GM19099 (cell line): Measurements from ENCODE around the gene B4GALNT4.

Experiments
- POLR2A ChIP-seq: IDR thresholded peaks from 3 replicates; pipeline ENCODE4 v1.6.1; 2011; ENCODE audit warnings: low read depth; ENCODE audit not compliant: insufficient read length; ENCODE audit errors: extremely low read depth

Gene B4GALNT4

DNA sequence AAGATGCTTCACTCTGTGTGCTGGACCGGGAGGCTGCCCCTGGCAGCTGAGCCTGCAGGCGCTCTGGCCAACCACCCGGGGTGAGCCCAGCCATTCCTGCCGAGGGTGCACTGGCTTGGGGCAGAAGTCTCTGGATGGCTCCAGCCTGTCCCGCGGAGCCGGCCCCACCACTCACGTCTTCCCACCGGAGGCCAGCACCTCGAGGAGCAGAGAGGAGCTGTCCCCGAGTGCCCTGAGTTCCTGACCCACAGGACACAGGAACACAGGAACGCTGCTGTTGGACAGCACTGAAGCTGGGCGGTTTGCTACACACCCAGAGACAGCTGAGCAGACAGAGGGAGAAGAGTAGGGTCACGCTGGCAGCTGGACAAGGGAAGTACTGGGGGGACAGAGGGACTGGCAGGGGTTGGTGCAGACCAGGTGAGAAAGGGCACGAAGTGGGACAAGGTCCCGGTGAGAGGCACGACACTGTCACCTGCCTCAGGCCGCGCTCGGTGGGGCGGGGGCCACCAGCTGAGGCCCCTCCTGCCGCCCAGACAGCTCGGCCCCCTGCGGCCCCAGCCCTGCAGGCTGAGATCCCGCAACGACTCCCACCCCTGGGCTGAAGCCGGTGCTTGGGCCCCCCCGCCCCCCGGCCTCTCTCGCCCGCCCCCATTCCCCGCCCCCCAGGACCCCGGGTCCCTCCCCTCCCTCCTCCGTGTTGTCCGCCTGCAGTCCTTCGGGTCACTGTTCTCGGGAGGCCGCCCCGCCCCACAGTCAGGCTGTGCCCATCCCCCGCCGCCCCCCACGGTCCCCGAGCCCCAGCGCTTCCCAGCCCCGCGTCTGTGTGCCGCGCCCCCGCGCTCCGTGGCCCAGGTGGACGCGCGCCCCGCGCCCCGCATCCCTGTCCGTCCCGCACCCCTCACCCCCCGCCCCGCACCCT is 624 bp upstream of the B4GALNT4 start:
- TF ChIP-seq POLR2A: no peak

DNA sequence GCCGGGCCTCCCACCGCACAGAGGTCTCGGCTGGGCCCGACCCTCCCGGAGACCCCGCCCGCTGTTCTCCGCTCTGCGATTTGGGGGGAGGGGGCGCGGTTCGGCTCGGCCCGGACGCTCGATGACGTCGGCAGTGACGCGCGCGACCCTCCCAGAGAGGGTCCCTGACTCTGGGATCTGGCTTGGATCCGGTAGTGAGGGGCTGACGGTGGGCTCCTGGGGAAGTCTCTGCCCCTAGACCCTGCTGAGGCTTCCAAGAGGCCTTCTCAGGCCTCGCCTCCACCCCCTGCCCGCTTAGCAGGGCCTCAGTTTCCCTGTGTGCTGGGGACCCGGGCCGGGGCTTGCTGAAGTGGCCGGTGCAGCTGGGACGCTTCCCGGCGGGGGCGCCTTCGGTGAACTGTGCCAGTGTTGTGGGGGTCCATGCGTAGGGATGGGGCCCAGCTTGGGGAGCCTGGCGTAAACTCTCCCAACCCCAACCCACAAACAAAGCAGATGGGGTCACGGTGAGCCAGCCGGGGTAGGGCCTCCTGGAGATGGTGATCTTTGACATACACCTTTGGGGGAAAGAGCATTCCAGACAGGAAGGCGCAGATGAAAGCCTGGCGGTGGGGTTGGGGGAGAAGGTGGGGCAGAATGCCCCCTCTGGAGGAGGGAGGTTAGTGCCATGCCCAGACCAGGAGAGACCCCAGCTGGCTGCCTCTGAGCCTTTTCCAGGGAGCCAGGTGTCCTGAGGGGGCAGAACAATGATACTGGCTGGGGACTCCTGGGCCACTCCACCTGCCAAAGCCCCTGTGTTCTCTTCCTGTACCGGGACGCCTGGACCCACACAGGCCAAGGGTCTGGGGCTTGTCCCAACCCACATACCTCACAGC is 1.0 kb downstream of the B4GALNT4 start:
- no peak for TF ChIP-seq POLR2A

DNA sequence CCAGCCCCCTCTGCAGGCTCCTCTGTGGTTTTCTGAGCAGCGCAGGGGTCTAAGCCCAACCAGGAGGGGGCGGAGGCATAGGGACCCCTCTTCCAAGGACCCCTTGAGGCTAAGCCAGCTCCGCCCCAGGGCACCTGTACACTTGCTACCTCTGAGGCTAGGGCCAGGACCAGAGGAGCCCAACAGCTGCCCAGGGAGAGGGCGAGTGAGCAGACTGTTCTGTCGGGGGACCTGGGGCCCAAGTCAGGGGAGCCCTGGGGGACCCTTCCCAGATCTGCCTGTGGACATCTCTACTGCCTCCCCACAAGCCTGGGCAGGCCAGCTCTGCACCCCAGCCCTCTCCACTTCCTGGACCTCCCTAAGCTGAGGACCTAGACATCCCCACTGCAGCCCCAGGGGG is 1.8 kb downstream of the B4GALNT4 start:
- no peak for TF ChIP-seq POLR2A

DNA sequence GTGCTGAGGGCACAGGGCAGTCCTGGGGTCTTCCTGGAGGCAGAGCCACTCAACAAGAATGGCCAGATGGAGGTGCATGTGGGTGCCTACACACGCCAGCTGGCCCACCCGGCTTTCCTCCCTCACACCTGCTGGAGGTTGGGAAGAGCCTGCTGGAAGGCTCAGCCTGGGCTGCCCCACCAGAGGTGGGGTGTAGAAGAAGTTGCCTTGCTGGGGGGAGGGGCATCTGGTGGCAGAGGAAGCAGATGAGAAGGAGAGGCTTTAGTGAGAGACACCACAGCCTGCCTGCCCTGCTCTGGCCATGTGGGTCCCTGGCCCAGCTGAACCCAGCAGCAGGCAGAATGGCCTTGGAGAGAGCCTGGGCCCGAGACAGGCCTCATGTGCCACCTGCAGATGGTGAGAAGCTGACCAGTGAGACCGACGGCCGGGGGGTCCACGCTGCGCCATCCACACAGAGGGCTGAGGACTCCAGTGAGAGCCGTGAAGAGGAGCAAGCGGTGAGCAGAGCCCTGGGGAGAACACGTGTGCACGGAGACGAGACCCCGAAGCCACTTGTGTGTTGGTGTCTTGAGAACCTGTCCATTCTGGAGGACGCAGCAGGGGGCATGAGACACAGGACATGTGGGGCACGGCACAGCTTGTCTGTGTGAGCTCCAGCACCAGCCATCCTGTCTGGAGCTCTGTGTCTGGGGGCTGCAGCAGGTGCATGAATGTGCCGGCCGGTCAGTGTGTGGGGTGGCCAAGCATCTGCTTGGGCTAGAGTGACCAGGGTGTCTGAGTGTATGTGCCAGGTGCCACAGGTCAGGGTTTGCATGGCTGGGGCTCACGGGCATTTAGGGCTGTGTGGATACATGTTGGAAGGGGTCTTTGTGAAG is 2.7 kb downstream of the B4GALNT4 start:
- no peak for TF ChIP-seq POLR2A

DNA sequence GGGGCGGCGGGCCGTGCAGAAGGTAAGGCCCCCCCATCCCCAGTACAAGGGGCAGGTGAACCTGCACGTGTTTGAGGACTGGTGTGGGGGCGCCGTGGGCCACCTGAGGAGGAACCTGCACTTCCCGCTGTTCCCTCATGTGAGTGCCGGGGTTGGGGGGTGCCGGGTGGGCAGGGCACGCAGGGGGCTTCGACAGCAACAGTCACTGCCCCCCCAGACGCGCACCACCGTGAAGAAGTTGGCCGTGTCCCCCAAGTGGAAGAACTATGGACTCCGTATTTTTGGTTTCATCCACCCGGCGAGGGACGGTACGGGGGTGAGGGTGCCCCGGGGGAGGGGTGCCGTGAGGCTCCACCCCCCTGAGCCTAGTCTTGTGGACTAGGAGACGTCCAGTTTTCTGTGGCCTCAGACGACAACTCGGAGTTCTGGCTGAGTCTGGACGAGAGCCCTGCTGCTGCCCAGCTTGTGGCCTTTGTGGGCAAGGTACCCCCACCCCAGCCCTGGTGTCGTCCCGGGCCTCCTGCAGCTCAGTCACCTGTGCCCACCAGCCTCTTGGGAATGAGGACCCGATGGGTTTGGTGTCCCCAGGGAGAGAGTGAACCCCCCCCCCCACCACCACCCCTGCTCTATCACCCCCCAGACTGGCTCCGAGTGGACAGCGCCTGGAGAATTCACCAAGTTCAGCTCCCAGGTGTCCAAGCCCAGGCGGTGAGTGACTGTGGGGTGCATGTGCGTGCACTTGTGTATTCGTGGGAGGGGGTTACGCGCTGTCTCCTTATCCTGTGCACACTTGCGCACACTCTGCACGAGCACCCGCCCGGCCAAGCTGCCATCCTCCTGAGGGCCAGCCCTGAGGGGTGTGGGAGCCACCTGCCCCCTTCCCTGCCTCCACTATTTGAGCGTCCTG is 3.8 kb downstream of the B4GALNT4 start:
- TF ChIP-seq POLR2A: no peak

DNA sequence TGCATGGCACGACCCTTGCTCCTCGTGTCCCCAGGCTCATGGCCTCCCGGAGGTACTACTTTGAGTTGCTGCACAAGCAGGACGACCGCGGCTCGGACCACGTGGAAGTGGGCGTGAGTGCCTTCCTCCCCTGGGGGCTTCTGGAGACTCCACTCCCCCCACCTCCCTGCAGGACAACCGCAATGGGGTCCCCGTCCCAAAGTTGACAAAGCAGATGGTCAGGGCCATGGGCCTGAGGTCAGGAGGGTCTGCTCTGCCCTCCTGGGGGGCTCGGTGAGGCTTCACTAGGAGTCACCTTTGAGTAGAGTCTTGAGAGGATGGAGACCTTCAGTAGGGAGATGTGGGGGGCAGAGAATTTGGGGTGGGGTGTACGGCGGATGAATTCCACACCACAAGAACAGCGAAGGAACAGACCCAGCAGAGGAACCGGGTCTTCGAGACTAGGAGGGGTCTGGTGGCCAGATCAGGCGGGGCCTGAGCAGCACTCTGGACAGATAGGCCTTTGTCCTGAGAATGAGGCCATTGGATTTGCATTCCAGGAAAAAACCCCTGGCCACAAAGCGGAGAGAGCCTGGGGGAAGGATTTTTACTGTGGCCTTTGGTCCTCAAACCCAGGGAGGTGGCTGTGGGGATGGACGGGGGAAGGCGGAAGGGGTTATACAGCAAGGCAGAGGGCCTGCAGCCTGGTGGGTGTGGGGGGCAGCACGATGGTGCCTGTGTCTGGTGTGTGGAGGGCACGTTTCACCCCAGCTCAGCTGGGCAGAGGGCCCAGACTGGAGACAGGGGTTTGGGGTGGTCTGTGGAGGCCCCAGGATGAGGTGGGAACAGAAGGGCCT is 4.6 kb downstream of the B4GALNT4 start:
- TF ChIP-seq POLR2A: no peak

DNA sequence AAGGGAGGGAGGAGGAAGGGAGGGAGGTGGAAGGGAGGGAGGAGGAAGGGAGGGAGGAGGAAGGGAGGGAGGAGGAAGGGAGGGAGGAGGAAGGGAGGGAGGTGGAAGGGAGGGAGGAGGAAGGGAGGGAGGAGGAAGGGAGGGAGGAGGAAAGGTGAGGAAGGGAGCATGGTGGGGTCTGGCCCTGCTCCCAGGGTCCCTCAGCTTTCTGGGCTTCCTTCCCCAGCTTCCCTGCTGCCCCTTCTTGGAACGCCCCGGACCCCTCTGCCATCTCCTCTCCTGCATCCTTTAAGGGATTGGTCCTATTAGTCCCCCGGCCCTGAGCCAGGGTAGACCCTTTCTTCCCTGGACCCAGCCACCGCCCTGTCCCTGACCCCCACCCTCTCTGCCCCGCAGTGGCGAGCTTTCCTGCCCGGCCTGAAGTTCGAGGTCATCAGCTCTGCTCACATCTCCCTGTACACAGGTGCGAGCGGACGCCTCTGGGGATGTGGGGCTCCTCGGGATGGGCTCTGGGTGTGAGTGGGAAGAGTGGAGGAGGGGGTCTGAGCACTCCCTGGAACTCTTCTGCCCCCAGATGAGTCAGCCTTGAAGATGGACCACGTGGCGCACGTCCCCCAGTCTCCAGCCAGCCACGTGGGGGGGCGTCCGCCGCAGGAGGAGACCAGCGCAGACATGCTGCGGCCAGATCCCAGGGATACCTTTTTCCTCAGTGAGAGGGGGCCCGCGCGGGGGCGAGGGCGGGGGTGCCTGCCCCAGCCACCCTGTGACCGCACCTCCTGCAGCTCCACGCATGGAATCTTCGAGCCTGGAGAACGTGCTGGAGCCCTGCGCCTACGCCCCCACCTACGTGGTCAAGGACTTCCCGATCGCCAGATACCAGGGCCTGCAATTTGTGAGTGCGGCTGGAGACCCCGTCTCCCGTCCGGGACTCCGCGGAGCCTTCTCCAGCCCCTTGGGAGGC is 6.0 kb downstream of the B4GALNT4 start:
- TF ChIP-seq POLR2A: no peak

DNA sequence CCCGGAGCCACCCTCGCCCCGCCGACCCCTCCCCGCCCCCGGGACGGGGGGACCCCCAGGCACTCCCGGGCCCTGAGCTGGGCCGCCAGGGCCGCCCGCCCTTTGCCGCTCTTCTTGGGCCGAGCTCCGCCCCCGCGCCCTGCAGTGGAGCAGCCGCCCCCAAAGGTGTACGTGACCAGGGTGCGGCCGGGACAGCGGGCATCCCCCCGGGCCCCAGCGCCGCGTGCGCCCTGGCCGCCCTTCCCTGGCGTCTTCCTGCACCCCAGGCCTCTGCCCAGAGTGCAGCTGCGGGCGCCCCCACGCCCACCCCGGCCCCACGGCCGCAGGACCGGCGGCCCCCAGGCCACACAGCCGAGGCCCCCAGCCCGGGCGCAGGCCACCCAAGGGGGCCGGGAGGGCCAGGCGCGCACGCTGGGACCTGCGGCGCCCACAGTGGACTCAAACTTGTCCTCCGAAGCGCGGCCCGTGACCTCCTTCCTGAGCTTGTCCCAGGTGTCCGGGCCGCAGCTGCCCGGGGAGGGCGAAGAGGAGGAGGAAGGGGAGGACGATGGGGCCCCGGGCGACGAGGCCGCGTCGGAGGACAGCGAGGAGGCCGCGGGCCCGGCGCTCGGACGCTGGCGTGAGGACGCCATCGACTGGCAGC is 7.4 kb downstream of the B4GALNT4 start:
- no peak for TF ChIP-seq POLR2A

DNA sequence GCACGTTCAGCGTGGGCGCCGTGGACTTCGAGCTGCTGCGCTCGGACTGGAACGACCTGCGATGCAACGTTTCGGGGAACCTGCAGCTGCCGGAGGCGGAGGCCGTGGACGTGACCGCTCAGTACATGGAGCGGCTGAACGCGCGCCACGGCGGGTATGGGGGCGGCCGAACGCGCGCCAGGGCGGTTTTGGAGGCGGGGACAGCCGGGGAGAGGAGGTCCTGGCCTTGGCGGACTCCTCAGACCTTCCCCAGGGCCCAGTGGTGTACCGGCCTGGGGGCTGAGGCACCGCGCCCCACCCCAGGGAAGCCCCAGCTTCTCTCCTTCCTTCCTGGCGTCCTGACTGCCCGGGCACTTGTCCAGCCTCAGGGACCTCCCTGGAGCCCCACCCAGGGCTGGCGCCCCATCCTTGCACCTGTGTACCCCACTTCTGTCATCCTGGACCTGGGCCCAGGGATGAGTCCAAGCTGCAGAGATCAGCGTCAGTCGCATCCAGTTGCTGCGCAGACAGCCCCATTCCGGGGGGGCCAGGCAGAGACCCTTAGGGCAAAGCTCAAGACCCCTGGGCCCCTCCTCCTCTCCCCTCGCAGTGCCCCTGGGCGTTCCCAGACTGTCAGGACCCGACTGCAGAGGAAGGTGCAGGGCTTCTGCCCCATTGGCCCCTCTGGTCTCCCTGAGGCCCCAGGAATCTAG is 8.0 kb downstream of the B4GALNT4 start:
- TF ChIP-seq POLR2A: no peak

DNA sequence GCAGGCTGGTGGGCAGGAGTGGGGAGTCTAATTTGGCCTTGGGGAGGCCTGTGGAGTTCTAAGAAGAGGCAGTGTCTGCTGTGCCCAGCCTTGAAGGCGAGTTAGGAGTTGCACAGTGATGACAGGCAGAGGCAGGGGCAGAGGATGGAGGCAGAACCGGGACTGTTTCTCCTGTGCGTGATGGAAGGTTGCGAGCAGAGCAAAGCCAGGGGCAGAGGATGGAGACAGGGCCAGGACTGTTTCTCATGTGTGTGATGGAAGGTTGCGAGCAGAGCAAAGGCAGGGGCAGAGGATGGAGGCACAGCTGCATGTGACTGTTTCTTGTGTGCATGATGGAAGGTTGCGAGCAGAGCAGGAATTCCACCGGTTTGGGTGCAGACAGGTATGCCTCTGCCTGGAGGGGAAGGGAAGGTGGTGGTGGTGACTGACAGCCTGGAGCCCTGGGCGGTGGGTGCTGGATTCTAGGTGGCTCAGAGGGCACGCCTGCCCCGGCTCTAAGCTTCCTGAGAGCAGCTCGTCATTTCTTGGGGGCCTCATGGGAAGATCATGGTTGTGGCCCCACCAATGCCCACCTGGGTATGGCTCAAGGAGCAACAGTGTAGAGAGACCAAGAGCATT is 8.7 kb downstream of the B4GALNT4 start:
- no peak for TF ChIP-seq POLR2A
